T-helper 2 cell treated with Interferon-gamma antibody and Interleukin-4, amounts not matched to agents 5 μg/mL and 100 μg/mL, for 36 hours (primary cell): Measurements from ENCODE around the gene CCDC92.

Source experiments
- DNase-seq: peaks from one replicate; pipeline ENCODE4 v3.0.0; 2021; ENCODE audit warnings: low spot score
- H3K27ac Mint-ChIP-seq: one replicate; pipeline ENCODE4 v1.8.0; 2021; ENCODE audit warnings: mild to moderate bottlenecking, mixed read lengths
- H3K27me3 Mint-ChIP-seq: one replicate; pipeline ENCODE4 v1.8.0; 2021; ENCODE audit warnings: low read depth, mixed read lengths
- H3K36me3 Mint-ChIP-seq: one replicate; pipeline ENCODE4 v1.8.0; 2021; ENCODE audit warnings: low read depth, mixed read lengths
- H3K4me1 Mint-ChIP-seq: one replicate; pipeline ENCODE4 v1.8.0; 2021; ENCODE audit warnings: low read depth, mixed read lengths
- H3K4me3 Mint-ChIP-seq: one replicate; pipeline ENCODE4 v1.8.0; 2022; ENCODE audit warnings: mild to moderate bottlenecking, moderate library complexity, mixed read lengths
- H3K9me3 Mint-ChIP-seq: one replicate; pipeline ENCODE4 v1.8.0; 2021; ENCODE audit warnings: mixed read lengths

The CCDC92 gene

DNA sequence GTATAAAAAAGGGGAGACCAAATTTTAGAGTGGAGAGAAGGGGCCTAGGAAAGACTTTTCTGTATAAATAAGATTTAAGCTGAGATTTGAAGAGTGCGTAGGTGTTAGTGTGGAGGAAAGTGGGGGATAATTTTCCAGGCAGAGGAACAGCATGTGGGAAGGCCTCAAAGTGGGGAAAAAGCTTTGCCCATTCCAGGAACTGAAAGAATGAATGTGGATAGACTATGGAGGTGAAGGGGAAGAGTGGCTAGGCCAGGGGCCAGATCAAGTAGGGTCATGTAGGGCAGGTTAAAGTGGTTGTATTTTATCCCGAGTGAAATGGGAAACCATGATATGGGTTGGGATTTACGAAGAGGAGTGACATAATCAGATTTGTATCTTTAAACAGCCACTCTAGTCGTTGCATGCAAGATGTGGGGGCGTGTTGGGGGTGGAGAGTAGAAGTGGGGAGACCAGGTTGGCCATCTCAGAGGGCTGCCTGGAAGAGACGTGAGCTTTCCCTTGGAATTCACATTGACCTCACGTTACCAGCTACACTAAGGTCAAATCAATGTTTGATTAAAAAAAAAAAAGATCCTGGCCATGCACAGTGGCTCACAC, 3.7 kb upstream of the CCDC92 start:
- no peak overlapping the region for H3K4me3 Mint-ChIP-seq
- peaks cover 14% of the 10 kb centered on the region for H3K4me1 Mint-ChIP-seq
- DNase-seq, result no peak
- H3K27me3 Mint-ChIP-seq, result peaks cover 3% of the 10 kb centered on the region
- H3K27ac Mint-ChIP-seq, result no peak overlapping the region
- H3K9me3 Mint-ChIP-seq, result no peaks in the 10 kb centered on the region
- peaks cover 18% of the 10 kb centered on the region for H3K36me3 Mint-ChIP-seq

DNA sequence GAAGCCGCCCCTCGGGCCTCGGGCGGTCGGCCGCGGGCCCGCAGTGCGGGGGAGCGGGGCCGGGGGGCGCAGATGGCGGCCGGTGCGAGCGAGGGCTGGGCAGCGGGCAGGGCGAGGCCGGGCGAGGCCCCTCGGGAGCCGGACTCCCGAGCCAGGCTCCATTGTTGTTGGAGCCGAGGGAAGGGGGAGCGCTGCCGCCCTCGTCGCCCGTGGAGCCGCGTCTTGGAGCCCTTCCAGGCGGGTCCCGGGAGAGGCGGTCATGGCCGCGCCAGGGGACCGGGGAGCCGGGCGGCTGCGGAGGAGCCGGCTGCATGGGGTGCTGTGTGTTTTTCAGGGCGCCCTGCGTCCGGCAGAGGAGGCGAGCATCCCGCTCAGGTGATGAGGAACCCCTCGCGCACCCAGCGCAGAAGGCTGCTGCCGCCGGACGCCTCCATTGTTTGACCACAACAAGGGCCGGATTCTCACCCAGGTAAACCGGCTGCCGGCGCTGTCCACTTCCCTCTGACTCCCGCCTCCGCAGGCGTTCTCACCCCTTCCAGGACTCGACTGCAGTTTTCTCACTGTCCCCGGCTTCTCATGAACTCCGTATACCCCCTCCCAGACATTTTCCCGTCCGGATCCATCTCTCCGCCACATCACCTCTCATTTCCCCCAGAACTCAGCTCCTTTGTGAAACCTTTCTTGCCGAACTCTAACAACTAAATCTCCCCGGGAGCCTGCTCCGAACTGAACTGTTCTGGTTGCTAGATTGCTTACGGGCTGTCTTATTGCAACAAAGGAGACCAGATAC, 1.1 kb upstream of the CCDC92 start:
- Mint-ChIP-seq H3K27ac (peak overlapping the region; percentile 83), H3K9me3 (no peaks in the 10 kb centered on the region), H3K4me3 (peak overlapping the region; percentile 94), H3K4me1 (peaks cover 17% of the 10 kb centered on the region), H3K36me3 (peaks cover 20% of the 10 kb centered on the region), H3K27me3 (peaks cover 12% of the 10 kb centered on the region)
- DNase-seq, result peak; percentile 25

DNA sequence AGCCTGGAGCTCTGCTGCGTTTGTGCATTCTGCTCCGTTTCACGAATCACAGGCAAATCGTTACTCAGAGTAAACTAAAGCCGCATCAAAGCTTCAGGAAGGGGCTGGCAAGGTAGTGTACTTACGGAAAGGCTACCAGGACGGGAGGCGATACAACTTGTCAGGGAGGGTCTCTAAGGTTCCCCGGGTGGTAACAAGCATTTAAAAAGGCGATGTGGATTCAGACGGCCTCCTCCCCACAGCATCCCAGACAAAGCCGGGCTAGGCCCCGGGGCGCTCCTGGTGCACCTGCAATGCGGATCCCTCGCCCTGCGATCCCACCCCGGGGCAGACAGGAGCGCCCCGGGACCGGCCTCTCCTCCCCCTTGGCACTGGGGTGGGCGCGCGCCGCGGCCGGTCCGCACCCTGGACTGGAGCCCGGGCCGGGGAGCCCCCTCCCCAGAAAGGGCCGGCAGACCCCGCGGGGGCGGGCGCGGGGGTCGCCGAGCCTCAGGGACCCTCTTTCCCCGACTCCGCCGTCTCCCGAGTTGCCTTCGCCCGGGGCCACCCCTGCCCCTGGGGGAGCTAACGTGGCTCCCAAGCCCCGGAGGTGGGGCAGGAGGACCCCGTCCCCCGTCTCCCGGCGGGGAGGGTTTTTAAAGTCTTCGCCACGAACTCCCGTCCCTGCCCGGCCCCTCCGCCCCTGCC, 718 bp downstream of the CCDC92 start:
- Mint-ChIP-seq H3K36me3 (peaks cover 21% of the 10 kb centered on the region), H3K4me1 (peaks cover 17% of the 10 kb centered on the region), H3K27ac (peak overlapping the region; percentile 84), H3K9me3 (no peaks in the 10 kb centered on the region), H3K4me3 (peak overlapping the region; percentile 95), H3K27me3 (peaks cover 12% of the 10 kb centered on the region)
- DNase-seq, result peak; percentile 19

DNA sequence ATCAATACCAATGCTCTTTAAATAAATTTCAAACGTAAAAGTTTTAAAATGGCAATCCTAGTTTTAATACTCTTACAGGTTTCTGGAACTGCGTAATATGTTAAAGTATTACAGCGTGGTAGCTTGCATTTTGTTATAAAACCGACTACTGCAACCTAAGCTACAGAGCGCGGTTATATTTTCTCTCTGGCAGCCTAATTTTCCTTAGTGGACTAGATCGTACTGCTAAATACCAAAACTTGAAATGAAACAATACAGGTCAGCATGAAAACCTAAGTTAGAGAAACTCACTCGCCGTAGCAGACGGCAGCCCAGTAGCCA, 1.2 kb downstream of the CCDC92 start:
- Mint-ChIP-seq H3K27ac (peak overlapping the region; percentile 84), H3K4me1 (peaks cover 17% of the 10 kb centered on the region), H3K27me3 (peaks cover 12% of the 10 kb centered on the region), H3K36me3 (peaks cover 19% of the 10 kb centered on the region), H3K4me3 (peak overlapping the region; percentile 95), H3K9me3 (no peaks in the 10 kb centered on the region)
- no peak for DNase-seq

DNA sequence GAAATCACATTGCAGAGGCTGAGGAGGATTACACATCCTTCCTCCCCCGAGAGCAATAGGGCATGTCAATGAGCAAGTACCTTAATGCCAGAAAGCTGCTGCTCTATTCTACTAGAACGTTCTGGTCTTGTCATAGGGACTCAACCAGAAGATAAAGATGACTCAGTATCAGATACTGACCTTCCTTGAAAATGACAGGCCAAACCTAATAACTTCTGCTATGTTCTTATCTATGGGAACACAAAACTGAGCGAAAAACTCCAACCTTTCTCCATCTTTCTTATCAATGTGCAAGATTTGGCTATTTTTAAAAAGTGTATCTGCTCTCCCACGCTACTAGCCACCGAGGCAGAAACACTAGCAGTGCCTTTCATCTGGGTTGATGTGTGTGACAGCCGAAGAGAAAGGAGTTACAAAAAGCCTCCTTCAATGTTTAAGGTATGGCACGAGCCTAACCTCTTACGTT, 5.5 kb downstream of the CCDC92 start:
- Mint-ChIP-seq H3K27ac (no peak overlapping the region), H3K27me3 (peaks cover 21% of the 10 kb centered on the region), H3K36me3 (peaks cover 4% of the 10 kb centered on the region), H3K4me3 (no peak overlapping the region), H3K9me3 (no peaks in the 10 kb centered on the region), H3K4me1 (peaks cover 7% of the 10 kb centered on the region)
- no peak for DNase-seq

DNA sequence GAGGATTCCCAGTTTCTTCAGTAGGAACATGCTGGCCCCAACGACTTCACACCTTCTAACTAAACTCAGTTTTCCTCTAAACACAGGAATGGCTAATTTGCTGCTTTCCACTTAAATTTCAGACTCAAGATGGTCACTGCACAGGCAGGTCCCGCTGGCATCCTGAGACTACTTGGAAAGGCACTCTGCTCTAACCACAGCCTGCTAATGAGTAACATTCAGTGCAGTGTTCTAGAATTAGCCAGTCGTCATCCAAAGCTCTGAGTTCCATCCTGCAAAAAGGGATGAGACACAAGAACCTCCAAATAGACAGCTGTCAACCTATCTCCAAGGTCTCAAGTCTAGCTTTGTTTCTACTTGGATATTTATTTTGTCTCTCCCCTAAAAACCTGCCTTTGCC, 6.0 kb downstream of the CCDC92 start:
- DNase-seq, result no peak

DNA sequence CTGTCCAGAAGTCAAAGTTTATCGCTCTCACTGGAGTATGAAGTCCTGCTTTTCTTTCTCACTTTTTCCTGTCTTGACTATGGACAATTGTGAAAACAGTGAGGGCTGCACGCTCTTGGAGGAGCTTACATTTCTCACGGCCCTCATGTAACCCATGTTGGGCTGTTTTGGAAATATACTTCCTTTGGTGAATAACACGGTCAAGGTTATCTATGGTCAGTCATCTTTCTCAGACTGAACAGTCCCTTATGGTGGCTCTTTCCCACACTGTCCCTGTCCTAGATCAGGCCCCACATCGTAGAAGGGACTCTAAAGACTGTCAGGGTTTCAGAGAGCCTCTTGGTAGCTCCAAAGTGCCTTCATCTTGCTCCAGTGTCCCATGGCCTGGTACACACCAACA, 7.2 kb downstream of the CCDC92 start:
- no peak overlapping the region for H3K4me3 Mint-ChIP-seq
- peaks cover 3% of the 10 kb centered on the region for H3K4me1 Mint-ChIP-seq
- H3K27ac Mint-ChIP-seq, result no peak overlapping the region
- H3K9me3 Mint-ChIP-seq, result no peaks in the 10 kb centered on the region
- DNase-seq, result no peak
- H3K27me3 Mint-ChIP-seq, result peaks cover 17% of the 10 kb centered on the region
- H3K36me3 Mint-ChIP-seq, result peaks cover 3% of the 10 kb centered on the region

More for the DNA sequence above, 6.0 kb downstream of the CCDC92 start:
- H3K27ac Mint-ChIP-seq, result no peak overlapping the region
- H3K4me3 Mint-ChIP-seq, result no peak overlapping the region
- H3K4me1 Mint-ChIP-seq, result peaks cover 5% of the 10 kb centered on the region
- peaks cover 20% of the 10 kb centered on the region for H3K27me3 Mint-ChIP-seq
- no peaks in the 10 kb centered on the region for H3K9me3 Mint-ChIP-seq
- peaks cover 3% of the 10 kb centered on the region for H3K36me3 Mint-ChIP-seq

DNA sequence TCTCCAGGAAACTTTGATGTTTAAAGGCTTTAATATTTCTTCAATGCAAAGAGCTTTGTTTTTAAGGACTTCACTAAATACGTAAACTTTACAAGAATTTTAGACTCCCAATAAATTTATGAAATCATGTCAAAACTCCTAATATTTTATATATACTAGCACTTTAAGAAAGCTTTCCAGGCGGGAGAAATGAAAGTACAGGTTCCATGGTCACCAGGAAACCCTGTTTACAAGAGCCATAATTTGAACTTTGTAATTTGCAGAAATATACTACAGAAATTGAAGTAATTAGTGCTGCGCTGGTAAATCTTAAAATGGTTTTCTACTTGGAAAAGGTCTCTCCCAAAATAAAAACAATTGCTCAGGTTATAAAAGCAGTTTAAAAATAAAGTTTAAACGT, 8.8 kb downstream of the CCDC92 start:
- no peak overlapping the region for H3K4me3 Mint-ChIP-seq
- H3K9me3 Mint-ChIP-seq, result no peaks in the 10 kb centered on the region
- H3K36me3 Mint-ChIP-seq, result peaks cover 1% of the 10 kb centered on the region
- peaks cover 9% of the 10 kb centered on the region for H3K27me3 Mint-ChIP-seq
- no peak for DNase-seq
- no peak overlapping the region for H3K27ac Mint-ChIP-seq
- H3K4me1 Mint-ChIP-seq, result no peaks in the 10 kb centered on the region

DNA sequence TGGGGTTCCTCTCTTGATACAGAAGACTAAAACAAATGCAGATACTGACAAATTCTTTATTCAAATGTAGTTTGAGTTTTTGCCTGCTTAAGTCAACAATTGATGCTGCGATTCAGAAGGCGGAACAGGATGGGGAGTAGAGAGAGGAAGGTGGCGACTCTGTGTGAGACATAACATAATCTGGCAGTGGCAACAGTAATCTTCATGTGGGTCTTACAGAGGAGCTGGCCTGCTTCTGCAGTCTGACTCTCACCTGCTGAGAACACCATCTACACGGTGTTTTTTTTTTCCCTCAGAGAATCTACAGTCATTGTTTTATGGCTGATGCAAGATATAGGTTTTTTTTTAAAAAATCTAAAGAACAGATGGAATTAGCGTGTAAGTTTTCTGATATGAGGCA, 10.1 kb downstream of the CCDC92 start:
- H3K27ac Mint-ChIP-seq, result no peak overlapping the region
- H3K4me3 Mint-ChIP-seq, result no peak overlapping the region
- no peaks in the 10 kb centered on the region for H3K4me1 Mint-ChIP-seq
- no peaks in the 10 kb centered on the region for H3K9me3 Mint-ChIP-seq
- DNase-seq, result no peak
- H3K27me3 Mint-ChIP-seq, result peaks cover 9% of the 10 kb centered on the region
- no peaks in the 10 kb centered on the region for H3K36me3 Mint-ChIP-seq

DNA sequence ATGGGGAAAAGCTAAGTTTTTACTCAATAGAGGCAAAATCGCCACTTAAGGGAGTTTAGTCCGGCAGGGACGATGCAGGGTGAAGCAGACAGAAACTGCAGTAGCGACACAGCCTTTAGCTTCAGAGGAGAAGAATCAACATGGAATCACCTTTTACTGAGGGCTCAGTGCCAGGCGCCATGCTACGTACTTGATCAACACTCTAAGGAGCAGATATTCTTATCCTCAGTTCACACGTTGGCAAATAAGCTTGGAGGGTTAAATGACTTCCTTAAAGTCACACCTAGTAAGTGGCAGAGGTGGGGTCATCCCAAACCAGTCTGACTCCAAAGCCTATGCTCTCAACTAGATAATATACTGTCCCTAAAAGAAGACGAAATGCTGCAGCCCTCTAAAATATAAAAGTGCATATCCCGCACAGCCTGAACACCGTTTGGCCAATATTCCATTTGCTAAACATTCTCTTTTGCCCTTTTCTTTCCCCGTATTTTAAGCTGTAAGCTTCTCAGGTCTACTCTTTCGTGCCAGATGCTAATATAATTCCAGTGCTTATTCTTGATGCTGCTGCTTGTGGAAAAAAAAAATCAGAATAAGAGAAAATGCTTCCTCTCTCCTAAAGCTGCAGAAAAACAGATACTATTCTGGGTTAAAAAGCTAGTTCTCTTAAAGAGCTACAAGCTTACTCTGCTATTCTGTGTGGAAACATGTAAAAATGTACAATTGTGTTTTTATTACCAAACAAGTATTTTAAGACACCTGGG, 10.9 kb downstream of the CCDC92 start:
- Mint-ChIP-seq H3K4me3 (no peak overlapping the region), H3K9me3 (no peaks in the 10 kb centered on the region), H3K36me3 (no peaks in the 10 kb centered on the region), H3K27ac (no peak overlapping the region), H3K27me3 (peaks cover 9% of the 10 kb centered on the region), H3K4me1 (no peaks in the 10 kb centered on the region)
- DNase-seq, result no peak

DNA sequence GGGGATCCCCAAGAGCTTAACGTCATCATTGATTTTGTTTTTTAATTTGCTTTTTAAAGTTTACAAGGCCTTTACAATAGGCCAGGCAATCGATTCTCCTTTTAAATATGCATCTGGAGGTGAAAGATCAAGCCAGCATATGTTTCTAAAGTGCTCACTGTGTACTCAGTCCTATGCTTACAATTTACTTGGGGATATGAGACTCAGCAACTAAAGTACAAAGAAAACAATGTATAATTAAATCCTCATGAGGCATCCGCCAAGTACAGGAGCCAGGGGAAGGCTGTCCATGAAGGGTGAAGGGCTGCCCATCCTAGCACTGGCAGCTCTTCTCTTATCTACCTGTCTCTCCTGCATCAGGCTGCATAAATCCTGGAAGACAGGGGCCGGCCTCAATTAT, 11.8 kb downstream of the CCDC92 start:
- no peak for DNase-seq
- Mint-ChIP-seq H3K4me3 (no peak overlapping the region), H3K9me3 (no peaks in the 10 kb centered on the region), H3K36me3 (no peaks in the 10 kb centered on the region), H3K4me1 (no peaks in the 10 kb centered on the region), H3K27ac (no peak overlapping the region), H3K27me3 (peaks cover 9% of the 10 kb centered on the region)

DNA sequence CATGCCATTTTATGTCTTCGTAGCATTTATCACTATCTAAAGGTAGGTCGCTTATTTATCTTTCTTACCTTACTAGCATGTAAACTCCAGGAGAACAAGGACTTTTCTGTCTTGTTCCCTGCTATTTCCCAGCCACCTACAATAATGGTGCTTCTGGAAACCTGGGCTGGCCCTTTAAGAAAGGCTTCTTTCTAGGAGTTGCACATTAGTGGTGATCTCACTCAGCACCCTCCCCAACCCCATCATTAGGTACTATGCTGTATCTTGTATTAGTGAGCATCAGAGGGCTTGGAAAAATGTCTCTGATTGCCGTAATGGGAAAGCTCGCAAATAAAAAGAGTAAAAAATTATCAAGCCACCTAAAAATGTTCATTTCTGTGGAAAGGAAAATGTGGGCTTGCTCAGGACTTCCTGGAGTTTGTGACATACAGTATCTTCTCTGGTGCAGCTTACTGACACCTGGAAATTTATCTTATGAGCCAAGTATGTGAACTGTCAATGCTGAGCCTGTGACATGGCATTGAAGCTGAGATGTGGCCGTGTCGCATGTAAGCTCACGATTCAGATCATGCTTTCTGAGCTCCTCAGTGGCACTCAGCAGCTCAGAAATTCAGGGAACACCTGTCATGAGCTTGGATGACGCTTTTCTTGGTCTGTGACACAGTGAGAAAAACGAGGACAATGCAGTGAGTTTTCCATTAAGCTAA, 12.4 kb downstream of the CCDC92 start:
- Mint-ChIP-seq H3K27me3 (peaks cover 9% of the 10 kb centered on the region), H3K27ac (no peak overlapping the region), H3K36me3 (no peaks in the 10 kb centered on the region), H3K4me3 (no peak overlapping the region), H3K4me1 (no peaks in the 10 kb centered on the region), H3K9me3 (no peaks in the 10 kb centered on the region)
- DNase-seq, result no peak

DNA sequence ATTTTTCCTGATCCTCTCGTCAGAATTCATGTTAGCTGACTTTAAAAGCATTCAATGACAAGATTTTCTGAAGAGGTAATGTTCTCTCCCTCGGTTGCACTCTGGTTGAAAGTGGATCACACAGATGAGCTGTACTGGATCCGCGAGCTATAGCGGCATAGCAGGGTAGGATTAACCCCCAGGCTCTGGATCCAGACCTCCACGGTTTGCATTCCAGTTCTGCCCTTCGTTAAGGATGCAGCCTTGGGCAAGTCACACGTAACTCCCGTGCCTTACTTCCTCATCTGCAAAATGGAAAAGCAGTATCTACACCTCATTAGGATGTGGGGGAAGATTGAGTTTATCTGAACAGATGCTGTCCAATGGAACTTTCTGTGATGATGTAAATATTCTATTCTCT, 13.8 kb downstream of the CCDC92 start:
- Mint-ChIP-seq H3K27me3 (peaks cover 9% of the 10 kb centered on the region), H3K36me3 (no peaks in the 10 kb centered on the region), H3K27ac (no peak overlapping the region), H3K4me3 (no peak overlapping the region), H3K9me3 (no peaks in the 10 kb centered on the region), H3K4me1 (no peaks in the 10 kb centered on the region)
- no peak for DNase-seq
